Measurements from ENCODE around the gene FIZ1. TPM values are rescaled to one million over a fixed set of nuclear protein-coding genes. Genes with fewer than 3 reads are reported as not detected.

The FIZ1 gene
- total RNA-seq, 1 donor from 2014 or later = 21.2 TPM

- H3K4me1 Mint-ChIP-seq = peaks cover 69% of the 10 kb centered on the region
- peak overlapping the region; percentile 28 for H3K4me3 Mint-ChIP-seq
- no peak for ATAC-seq (ENCODE audit: low read depth)
- ChIA-PET POLR2A (interaction anchor here (0.7 to 4.7 kb wide), 4 partner anchors 9 to 391 kb away, joined by 3 to 47 read pairs (median 4); partner anchors contain the start of genes HSPBP1 and U2AF2), CTCF (interaction anchor here (4.4 kb wide), 1 partner anchor 12 kb away, joined by 33 read pairs; no protein-coding TSS in a partner anchor)
- no peak for DNase-seq
- no peak for TF ChIP-seq CTCF (IDR thresholded peaks at IDR 0.05)
- H3K27me3 Mint-ChIP-seq = no peaks in the 10 kb centered on the region
- intact Hi-C loops (cut with micrococcal nuclease) = loop anchor here (10.0 kb wide), 2 partner anchors 669 to 1181 kb away; partner anchors contain the start of genes LENG9 and ZSCAN5A
- H3K36me3 Mint-ChIP-seq (ENCODE audit: low read depth) = peaks cover 28% of the 10 kb centered on the region
- peak overlapping the region; percentile 53 for H3K27ac Mint-ChIP-seq
- no peaks in the 10 kb centered on the region for H3K9me3 Mint-ChIP-seq
Observed at GRCh38 chr19:55645512-55645881, 46.2 kb upstream of the FIZ1 start.

DNA sequence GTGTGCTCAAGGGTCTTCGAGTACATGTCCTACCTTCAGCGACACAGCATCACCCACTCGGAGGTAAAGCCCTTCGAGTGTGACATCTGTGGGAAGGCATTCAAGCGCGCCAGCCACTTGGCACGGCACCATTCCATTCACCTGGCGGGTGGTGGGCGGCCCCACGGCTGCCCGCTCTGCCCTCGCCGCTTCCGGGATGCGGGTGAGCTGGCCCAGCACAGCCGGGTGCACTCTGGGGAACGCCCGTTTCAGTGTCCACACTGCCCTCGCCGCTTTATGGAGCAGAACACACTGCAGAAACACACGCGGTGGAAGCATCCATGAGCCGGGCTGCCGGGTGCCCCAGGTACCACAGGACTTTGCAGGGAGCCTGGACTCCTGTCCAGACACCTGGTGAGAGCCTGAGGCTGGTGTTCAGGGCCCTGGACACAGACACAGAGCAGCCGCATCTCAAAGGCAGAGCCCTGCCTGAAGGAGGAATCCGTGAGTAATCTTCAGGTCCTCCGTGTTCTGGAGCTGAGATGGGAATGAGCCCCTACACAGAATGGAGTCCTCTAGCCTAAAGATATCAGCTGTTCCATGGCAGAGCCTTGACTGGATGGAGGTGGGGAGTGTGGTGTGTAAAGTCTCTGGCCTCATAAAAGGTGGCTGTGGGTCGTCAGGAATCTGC, 45.7 kb upstream of the FIZ1 start:
- DNase-seq = no peak
- H3K9me3 Mint-ChIP-seq = no peaks in the 10 kb centered on the region
- intact Hi-C loops (cut with micrococcal nuclease) = loop anchor here (5.0 to 10.0 kb wide), 4 partner anchors 183 to 1180 kb away; partner anchors contain the start of genes C19orf85, ISOC2, LENG9 and ZSCAN5A
- H3K4me3 Mint-ChIP-seq = peak overlapping the region; percentile 86
- H3K36me3 Mint-ChIP-seq (ENCODE audit: low read depth) = peaks cover 28% of the 10 kb centered on the region
- TF ChIP-seq CTCF (IDR thresholded peaks at IDR 0.05) = no peak
- CTCF ChIA-PET = interaction anchor here (1.0 to 4.4 kb wide), 2 partner anchors 8 to 12 kb away, joined by 3 to 33 read pairs; no protein-coding TSS in a partner anchor
- H3K27ac Mint-ChIP-seq = peak overlapping the region; percentile 96
- H3K4me1 Mint-ChIP-seq = peaks cover 68% of the 10 kb centered on the region
- no peak for ATAC-seq (ENCODE audit: low read depth)
- POLR2A ChIA-PET = interaction anchor here (0.6 to 4.7 kb wide), 7 partner anchors 8 to 391 kb away, joined by 3 to 47 read pairs (median 4); partner anchors contain the start of genes HSPBP1 and U2AF2
- no peaks in the 10 kb centered on the region for H3K27me3 Mint-ChIP-seq

DNA sequence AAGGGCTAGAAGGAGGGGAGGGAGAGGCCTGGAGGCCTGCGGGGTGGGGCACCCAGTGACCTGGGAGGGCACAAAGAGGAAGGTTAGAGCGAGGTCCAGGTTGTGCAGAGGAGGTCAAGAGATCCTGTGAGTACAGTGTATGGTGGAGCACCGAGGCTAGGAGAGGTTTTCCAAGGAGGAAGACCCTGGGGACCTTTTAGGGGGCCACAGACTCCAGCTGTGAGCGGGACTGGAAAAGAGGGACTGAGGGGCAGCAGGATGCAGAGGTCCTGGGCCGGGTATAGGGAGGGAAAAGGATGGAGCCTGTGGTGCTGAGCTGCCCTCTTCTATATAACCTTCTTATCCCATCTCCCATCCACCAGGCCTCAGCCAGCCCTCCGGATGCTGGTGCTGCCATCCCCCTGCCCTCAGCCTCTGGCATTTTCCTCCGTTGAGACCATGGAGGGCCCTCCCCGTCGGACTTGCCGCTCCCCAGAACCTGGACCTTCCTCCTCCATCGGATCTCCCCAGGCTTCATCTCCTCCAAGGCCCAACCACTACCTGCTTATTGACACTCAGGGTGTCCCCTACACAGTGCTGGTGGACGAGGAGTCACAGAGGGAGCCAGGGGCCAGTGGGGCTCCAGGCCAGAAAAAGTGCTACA, 45.0 kb upstream of the FIZ1 start:
- ChIA-PET POLR2A (interaction anchor here (0.6 to 4.7 kb wide), 8 partner anchors 9 to 390 kb away, joined by 3 to 47 read pairs (median 14); partner anchors contain the start of genes FIZ1 and U2AF2), CTCF (interaction anchor here (1.0 to 4.4 kb wide), 2 partner anchors 9 to 11 kb away, joined by 3 to 33 read pairs; no protein-coding TSS in a partner anchor)
- intact Hi-C loops (cut with micrococcal nuclease) = loop anchor here (5.0 to 10.0 kb wide), 4 partner anchors 182 to 1180 kb away; partner anchors contain the start of genes C19orf85, ISOC2, LENG9 and ZSCAN5A
- peaks cover 28% of the 10 kb centered on the region for H3K36me3 Mint-ChIP-seq (ENCODE audit: low read depth)
- peak overlapping the region; percentile 86 for H3K4me3 Mint-ChIP-seq
- DNase-seq (no peak), ATAC-seq (ENCODE audit: low read depth) (no peak)
- H3K27ac Mint-ChIP-seq = peak overlapping the region; percentile 96
- H3K27me3 Mint-ChIP-seq = no peaks in the 10 kb centered on the region
- H3K9me3 Mint-ChIP-seq = no peaks in the 10 kb centered on the region
- TF ChIP-seq CTCF (IDR thresholded peaks at IDR 0.05) = no peak
- H3K4me1 Mint-ChIP-seq = peaks cover 67% of the 10 kb centered on the region

GRCh38 chr19:55643887-55644176, 44.5 kb upstream of the FIZ1 start:
- ChIA-PET CTCF (interaction anchor here (1.0 to 4.4 kb wide), 2 partner anchors 9 to 11 kb away, joined by 3 to 33 read pairs; no protein-coding TSS in a partner anchor), POLR2A (interaction anchor here (1.4 to 4.7 kb wide), 5 partner anchors 9 to 167 kb away, joined by 3 to 47 read pairs (median 16); partner anchors contain the start of genes FIZ1 and U2AF2)
- intact Hi-C loops (cut with micrococcal nuclease) = loop anchor here (1.0 to 10.0 kb wide), 6 partner anchors 9 to 1179 kb away; partner anchors contain the start of genes C19orf85, ISOC2, LENG9 and ZSCAN5A
- H3K9me3 Mint-ChIP-seq = peaks cover 3% of the 10 kb centered on the region
- H3K4me3 Mint-ChIP-seq = peak overlapping the region; percentile 86
- H3K27me3 Mint-ChIP-seq = no peaks in the 10 kb centered on the region
- peaks cover 69% of the 10 kb centered on the region for H3K4me1 Mint-ChIP-seq
- peaks cover 31% of the 10 kb centered on the region for H3K36me3 Mint-ChIP-seq (ENCODE audit: low read depth)
- ATAC-seq (ENCODE audit: low read depth) (no peak), DNase-seq (no peak)
- peak overlapping the region; percentile 96 for H3K27ac Mint-ChIP-seq
- TF ChIP-seq CTCF (IDR thresholded peaks at IDR 0.05) = no peak

Measured in activated B cell treated with CpG ODN at 0.5 μM for 24 hours (primary cell).